Astrocyte of the cerebellum (primary cell): ENCODE data around the gene SETD3.

Experiments used
- DNase-seq: peaks from one replicate; pipeline ENCODE4 v3.0.0-alpha.2; 2011; ENCODE audit warnings: low read depth
- H3K4me3 ChIP-seq: 2 replicates; pipeline ENCODE4 v1.5.1; 2011; ENCODE audit warnings: mild to moderate bottlenecking, low read depth, low read length, moderate library complexity
- CTCF ChIP-seq: IDR thresholded peaks from 2 replicates; pipeline ENCODE4 v1.5.1; 2012; ENCODE audit warnings: low read length, low read depth, moderate library complexity, mild to moderate bottlenecking; ENCODE audit errors: missing control alignments
- in situ Hi-C: cut with HindIII; loops from 2 replicates; pipeline ENCODE4 v1.10.0; 2017; ENCODE audit warnings: low sequenced_read_pairs

The SETD3 gene

GRCh38 chr14:99497894-99498293, 17.2 kb upstream of the SETD3 start:
- in situ Hi-C loops = no loop called here
- no peak overlapping the region for H3K4me3 ChIP-seq
- DNase-seq = no peak
- no peak for TF ChIP-seq CTCF

- DNase-seq = no peak
- in situ Hi-C loops = no loop called here
- no peak for TF ChIP-seq CTCF
- H3K4me3 ChIP-seq = no peak overlapping the region
Observed at GRCh38 chr14:99497341-99497740, 16.7 kb upstream of the SETD3 start.

- H3K4me3 ChIP-seq = no peak overlapping the region
- in situ Hi-C loops = no loop called here
- TF ChIP-seq CTCF = no peak
- no peak for DNase-seq
Observed at GRCh38 chr14:99484106-99484505, 3.4 kb upstream of the SETD3 start.

GRCh38 chr14:99481745-99482099, 1.1 kb upstream of the SETD3 start:
- TF ChIP-seq CTCF = no peak
- no peak for DNase-seq
- H3K4me3 ChIP-seq = peak overlapping the region; percentile 96
- in situ Hi-C loops = no loop called here

- DNase-seq = peak; percentile 99
- no peak for TF ChIP-seq CTCF
- peak within 1 kb of the TSS; percentile 96 for H3K4me3 ChIP-seq
- in situ Hi-C loops = no loop called here
Observed at GRCh38 chr14:99480917-99481744, 472 bp upstream of the SETD3 start, which contains the start of gene CCNK. Gene CCNK, plus strand, starts transcription at chr14:99481409. Its CDS starts 11,269 bp downstream, at chr14:99492678.

GRCh38 chr14:99479160-99479905, 1.3 kb downstream of the SETD3 start:
- peak overlapping the region; percentile 65 for H3K4me3 ChIP-seq
- in situ Hi-C loops = no loop called here
- no peak for TF ChIP-seq CTCF
- DNase-seq = no peak
